Measurements from ENCODE around the gene ECE1. TPM values are rescaled to one million over a fixed set of nuclear protein-coding genes. Genes with fewer than 3 reads are reported as not detected.
A peak's percentile ranks its signal among the peaks of the same experiment; 100 is the strongest.
"Not testable (repeated sequence)": the region's sequence is repeated elsewhere in the genome, so short reads cannot be mapped to it uniquely, and the experiment has no call there.

Gene ECE1
- total and polyA plus RNA-seq, 12 donors = 86.1 to 588 (median 222) TPM

GRCh38 chr1:21188235-21188634, 102.0 kb downstream of the ECE1 start:
- WGBS, 4 donors = 80 to 89% (median 86%) methylated on average over 3 of the region's 3 CpGs
- Histone ChIP-seq H3K4me1 (replicated peaks in 1 of 2) (peaks cover 0 to 10% of the 10 kb centered on the region in 2 donors), H3K9me3 (replicated peaks in 1 of 3) (no peaks in the 10 kb centered on the region), H3K27me3 (no peaks in the 10 kb centered on the region), H3K4me3 (no peak overlapping the region), H3K36me3 (replicated peaks in 1 of 2) (no peaks in the 10 kb centered on the region), H3K27ac (no peak overlapping the region)
- DNase-seq = no peak
- no peak for TF ChIP-seq CTCF (IDR thresholded peaks at IDR 0.05)
- no peak for TF ChIP-seq POLR2A (IDR thresholded peaks at IDR 0.05)
- intact Hi-C loops (cut with DNase I) = loop anchor here in 1 of 2 donors (10.0 kb wide), 1 partner anchor 203 kb away; no protein-coding TSS in a partner anchor

- Histone ChIP-seq H3K4me3 (no peak overlapping the region), H3K4me1 (replicated peaks in 1 of 2) (no peaks in the 10 kb centered on the region), H3K27me3 (no peaks in the 10 kb centered on the region), H3K9me3 (replicated peaks in 1 of 3) (no peaks in the 10 kb centered on the region), H3K27ac (no peak overlapping the region), H3K36me3 (replicated peaks in 1 of 2) (no peaks in the 10 kb centered on the region)
- TF ChIP-seq POLR2A (IDR thresholded peaks at IDR 0.05) (no peak), CTCF (IDR thresholded peaks at IDR 0.05) (no peak)
- no peak for DNase-seq
- intact Hi-C loops (cut with DNase I) = loop anchor here in 1 of 2 donors (10.0 kb wide), 1 partner anchor 200 kb away; no protein-coding TSS in a partner anchor
- WGBS, 4 donors = 90 to 99% (median 92%) methylated on average over 5 of the region's 5 CpGs
These were observed 105.0 kb downstream of the ECE1 start for GRCh38 chr1:21185221-21185731.

GRCh38 chr1:21184276-21184675, 106.0 kb downstream of the ECE1 start:
- Histone ChIP-seq H3K4me3 (no peak overlapping the region), H3K4me1 (replicated peaks in 1 of 2) (no peaks in the 10 kb centered on the region), H3K27ac (no peak overlapping the region), H3K36me3 (replicated peaks in 1 of 2) (no peaks in the 10 kb centered on the region), H3K27me3 (no peaks in the 10 kb centered on the region), H3K9me3 (replicated peaks in 1 of 3) (no peaks in the 10 kb centered on the region)
- TF ChIP-seq POLR2A (IDR thresholded peaks at IDR 0.05) (no peak), CTCF (IDR thresholded peaks at IDR 0.05) (no peak)
- peak in 1 of 7 donors; percentile 4 for DNase-seq
- 42 to 72% (median 56%) methylated on average over 1 of the region's 1 CpG for WGBS, 4 donors
- intact Hi-C loops (cut with DNase I) = loop anchor here in 1 of 2 donors (10.0 kb wide), 1 partner anchor 199 kb away; no protein-coding TSS in a partner anchor

GRCh38 chr1:21182181-21182731, 108.0 kb downstream of the ECE1 start:
- intact Hi-C loops (cut with DNase I) = loop anchor here in 1 of 2 donors (10.0 kb wide), 1 partner anchor 197 kb away; no protein-coding TSS in a partner anchor
- H3K4me1 ChIP-seq (replicated peaks in 1 of 2) = peaks cover 0 to 2% of the 10 kb centered on the region in 2 donors
- H3K9me3 ChIP-seq (replicated peaks in 1 of 3) = no peaks in the 10 kb centered on the region
- H3K36me3 ChIP-seq (replicated peaks in 1 of 2) = no peaks in the 10 kb centered on the region
- no peaks in the 10 kb centered on the region for H3K27me3 ChIP-seq
- H3K4me3 ChIP-seq = no peak overlapping the region
- peak in 2 of 7 donors; percentile 8 to 52 for DNase-seq
- peak overlapping the region in 1 of 5 donors; percentile 44 for H3K27ac ChIP-seq
- no peak for TF ChIP-seq CTCF (IDR thresholded peaks at IDR 0.05)
- TF ChIP-seq POLR2A (IDR thresholded peaks at IDR 0.05) = no peak
- 74 to 89% (median 79%) methylated on average over 7 of the region's 7 CpGs for WGBS, 4 donors

- H3K27ac ChIP-seq; H3K9me3 ChIP-seq (replicated peaks in 1 of 3); H3K36me3 ChIP-seq (replicated peaks in 1 of 2); intact Hi-C loops (cut with DNase I); H3K4me3 ChIP-seq; H3K27me3 ChIP-seq: not testable (repeated sequence)
- WGBS, 4 donors = 92 to 97% (median 96%) methylated on average over 16 of the region's 16 CpGs
- peak in 1 of 7 donors; percentile 51 for DNase-seq
- H3K4me1 ChIP-seq (replicated peaks in 1 of 2) = peaks cover 0 to 25% of the 10 kb centered on the region in 2 donors
These were observed 112.0 kb downstream of the ECE1 start for GRCh38 chr1:21178271-21178670.
